Dedifferentiated amniotic fluid mesenchymal stem cell (primary cell): ENCODE measurements around the gene FSTL4.

Source experiments
- DNase-seq: peaks from one replicate; pipeline ENCODE4 v3.0.0-alpha.2; 2016; ENCODE audit errors: extremely low spot score

The FSTL4 gene

DNA sequence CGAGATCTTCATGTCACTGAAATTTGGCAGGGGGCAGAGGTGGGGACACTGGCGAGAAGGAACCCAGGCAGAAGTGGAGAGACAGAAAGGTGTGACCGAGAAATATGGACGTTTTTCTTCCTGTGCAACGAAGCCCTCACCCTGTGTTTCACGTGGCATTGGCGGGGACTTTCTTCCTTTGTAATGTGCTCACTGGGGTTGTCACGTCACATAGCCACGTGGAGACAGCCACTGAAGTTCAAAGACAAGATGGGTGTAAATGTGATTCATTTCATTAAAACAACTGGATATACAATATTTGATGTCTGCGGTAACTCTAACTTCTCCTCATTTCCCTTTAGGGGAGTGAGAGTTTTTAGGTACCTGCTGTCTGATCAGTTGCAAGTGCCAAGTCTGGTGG, 225.7 kb downstream of the FSTL4 start:
- no peak for DNase-seq

DNA sequence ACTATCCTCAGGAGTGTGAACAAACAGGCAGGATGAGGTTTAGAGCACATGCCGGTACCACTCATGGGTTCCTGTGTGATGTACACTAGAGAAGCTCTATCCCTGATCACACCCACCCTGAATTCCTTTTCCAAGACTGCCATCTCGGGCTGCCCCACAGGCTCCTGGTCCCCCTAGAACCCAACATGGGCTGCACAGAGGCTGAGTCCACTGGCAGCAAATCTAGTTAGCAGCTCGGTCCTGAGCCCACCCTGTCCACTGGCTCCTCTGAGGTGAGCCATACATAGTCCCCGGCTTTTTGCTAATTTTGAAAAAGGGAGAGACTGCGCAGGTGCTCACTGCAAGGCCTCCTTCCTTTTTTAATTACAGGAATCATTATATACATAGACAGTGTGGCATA, 227.0 kb downstream of the FSTL4 start:
- DNase-seq = no peak

DNA sequence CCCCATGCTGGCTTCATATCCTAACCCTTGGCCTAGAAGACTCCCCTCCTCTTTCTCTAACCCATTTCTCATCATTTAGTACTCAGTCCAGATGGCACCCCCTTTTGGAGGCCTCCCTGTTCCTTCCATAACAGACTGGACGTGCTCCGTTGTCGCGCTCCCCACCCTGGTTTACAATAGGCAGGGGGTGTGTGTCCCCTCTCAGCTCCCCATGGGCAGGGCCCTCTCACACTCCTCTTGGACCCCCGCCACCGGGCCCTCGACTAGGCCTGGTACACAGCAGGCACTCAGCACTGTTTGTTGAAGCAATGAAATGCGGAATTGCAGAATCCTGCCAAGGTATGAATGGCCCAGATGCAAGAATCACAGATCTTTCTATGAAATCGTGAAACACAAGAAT, 227.4 kb downstream of the FSTL4 start:
- DNase-seq = no peak

DNA sequence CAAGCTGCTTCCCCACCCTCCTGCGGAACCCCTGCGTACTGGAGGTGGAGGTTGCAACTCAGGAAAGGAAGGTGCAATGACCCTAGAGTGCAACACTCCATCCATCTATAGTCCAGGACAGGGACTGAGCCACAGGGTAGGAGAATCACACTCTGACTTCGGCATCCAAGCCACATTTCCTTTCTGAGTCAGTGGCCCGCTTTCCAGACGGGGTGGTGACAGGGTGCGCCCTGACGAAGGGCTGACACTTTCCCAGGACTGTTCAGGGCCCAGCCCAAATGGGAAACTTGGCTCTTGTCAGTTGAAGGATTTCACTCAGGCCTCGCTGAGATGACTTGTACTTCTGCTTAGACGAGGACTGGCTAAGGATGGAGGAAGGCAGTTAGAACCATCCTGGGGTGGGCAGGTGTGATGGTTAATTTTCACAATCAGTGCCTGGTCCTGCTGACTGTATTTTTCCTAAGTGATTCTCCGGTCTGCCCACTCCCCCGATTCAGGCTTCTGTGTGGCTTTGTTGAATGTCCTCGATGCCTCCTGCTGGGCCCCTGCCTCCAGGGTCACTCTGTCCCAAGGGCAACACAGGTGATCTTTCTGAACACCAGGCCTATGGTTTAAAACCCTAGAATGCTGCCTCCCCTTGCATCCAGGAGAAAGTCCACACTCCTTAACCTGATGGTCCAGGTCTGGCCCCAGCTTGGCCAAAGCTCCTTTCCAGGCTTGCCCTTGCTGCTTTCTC, 228.1 kb downstream of the FSTL4 start:
- no peak for DNase-seq

DNA sequence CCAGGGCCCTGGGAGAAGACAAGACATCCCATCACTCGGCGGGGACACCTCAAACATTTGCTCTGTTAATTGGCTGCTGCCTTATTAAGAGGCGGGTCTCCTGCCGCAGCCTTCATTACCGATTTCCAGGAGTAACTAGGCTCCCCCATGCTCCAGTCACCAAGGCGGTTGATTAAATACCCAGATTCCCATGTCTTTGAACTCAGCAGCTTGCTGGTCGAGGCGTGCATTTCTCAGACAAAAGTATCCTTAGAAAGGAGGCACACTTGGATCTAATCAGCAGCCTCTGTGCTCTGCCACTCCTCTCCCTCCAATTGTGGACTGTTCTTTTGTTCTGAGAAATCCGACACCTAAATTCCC, 228.8 kb downstream of the FSTL4 start:
- DNase-seq = no peak

DNA sequence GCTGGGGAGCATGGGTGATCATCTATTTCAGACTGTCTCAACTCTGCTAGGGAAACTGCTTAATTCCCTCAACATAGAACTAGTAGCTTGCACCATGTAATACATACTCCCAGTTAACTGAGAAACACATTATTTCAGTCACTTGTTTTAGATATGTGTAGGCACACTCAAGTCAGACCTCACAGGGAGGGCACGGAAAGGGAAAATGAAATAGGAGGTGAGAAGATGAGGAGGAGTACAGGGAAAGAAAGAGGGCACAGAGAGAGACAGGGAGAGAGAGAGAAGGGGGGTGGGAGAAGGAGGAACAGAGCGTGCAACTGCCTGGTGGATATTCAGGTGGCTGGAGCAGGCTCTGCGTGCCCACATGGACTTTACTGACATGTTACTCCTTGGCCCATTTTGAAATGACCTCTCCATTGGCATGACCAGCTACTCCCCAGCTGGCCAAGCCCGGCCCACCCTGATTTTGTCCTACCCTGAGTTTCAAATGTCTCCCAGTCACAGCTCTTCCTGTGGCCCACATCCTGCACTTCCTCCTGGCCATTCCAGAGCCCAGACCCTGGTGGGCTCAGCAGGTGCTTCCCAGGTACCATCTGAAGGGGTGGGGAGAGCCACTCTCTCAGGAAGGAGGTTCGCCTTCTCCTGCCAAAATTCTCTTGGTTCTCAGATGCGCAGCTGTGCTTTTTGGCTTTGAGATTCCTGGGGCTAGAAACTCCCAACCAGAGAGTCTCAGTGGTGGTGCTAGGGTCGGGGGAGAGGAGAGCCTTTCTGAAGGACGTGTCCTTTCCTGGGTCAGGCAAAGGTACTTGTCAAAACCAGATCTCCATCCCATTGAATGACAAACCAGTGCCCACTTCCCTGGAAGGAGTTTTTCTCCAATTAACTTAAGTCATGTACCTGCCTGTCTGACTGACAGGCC, 229.4 kb downstream of the FSTL4 start:
- no peak for DNase-seq

DNA sequence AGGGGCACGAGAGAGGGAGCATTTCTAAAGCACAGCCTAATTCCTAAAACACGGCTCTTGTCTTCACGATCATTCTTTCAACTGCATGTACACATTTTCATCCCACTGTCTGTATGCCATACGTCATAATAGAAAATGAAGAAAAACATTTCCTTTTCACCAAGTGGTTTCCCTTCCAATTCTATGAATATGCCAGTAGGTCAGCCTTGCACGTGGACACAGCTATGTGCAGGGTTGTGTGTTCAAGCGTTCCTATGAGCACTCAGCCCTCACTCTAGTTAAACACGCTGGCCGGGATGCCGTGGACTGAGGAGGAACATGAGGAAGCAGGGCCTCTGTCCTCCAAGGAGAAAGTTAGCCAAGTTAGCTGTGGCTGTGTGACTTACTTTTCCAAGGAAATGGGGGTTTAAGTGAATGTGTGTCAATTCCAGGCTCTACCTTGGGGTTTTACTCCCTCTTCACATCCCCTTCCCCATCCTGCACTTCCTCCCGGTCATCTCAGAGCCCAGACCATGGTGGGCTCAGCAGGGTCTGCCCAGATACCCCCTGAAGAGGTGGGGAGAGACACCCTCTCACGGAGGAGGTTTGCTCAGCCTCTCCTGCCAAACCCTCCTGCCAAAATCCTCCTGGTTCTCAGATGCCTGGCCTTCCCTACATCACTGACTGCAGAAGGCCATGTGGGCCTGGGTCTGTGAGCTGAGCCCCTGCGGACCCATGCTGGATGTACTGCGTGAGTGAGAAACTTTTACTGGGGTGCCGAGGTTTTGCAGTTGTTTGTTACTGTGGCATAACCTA, 230.6 kb downstream of the FSTL4 start:
- no peak for DNase-seq

DNA sequence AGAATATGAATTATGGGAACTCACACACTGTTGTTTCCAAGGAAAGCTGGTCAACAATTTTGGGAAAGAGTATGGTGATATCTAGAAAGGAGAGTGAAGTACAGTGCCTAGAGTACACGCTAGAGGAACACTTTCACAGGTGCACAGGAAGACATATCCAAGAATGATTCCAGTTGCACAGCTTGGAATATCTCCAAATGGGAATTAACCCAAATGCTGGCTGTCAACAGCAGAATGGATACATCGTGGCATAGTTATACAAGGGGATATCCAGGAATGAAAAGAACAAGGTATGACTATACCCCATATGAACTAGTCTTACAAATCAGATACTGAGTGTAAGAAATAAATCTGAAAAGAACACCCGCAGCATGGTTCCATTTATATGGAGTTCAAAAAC, 231.3 kb downstream of the FSTL4 start:
- DNase-seq = no peak

DNA sequence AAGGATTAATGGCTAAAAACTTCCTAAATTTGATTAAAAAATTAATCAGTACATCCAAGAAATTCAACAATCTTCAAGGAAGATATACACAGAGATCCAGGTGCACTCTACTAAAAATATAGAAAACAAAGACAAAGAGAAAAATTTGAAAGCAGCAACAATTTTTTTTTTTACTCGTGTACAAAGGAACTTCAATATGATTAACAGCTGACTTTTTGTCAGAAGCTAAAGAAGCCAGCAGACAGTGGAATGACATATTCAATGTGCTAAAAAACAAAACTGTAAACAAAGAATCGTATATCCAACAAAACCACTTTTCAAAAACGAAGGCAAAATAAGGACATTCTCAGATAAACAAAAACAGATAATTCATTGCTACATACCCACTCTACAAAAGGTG, 234.6 kb downstream of the FSTL4 start:
- no peak for DNase-seq

DNA sequence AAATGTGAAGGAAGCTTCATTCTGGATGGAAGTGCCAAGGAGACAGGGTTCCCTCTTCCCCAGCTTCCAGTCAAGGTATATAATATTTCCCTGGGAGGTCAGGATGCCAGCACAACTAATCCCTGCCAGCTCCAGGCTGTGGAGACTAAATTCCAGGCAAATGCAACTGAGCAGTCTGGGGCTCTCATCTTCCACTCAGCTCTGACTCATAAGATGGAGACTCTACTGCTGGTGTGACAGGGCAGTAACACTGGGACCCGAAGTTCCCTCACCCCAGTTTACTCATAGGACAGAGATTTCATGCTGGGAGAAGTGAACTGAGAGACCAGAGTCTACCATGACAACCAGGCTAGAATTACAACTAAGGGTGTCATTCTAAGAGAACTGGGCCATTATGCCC, 235.4 kb downstream of the FSTL4 start:
- DNase-seq = no peak

DNA sequence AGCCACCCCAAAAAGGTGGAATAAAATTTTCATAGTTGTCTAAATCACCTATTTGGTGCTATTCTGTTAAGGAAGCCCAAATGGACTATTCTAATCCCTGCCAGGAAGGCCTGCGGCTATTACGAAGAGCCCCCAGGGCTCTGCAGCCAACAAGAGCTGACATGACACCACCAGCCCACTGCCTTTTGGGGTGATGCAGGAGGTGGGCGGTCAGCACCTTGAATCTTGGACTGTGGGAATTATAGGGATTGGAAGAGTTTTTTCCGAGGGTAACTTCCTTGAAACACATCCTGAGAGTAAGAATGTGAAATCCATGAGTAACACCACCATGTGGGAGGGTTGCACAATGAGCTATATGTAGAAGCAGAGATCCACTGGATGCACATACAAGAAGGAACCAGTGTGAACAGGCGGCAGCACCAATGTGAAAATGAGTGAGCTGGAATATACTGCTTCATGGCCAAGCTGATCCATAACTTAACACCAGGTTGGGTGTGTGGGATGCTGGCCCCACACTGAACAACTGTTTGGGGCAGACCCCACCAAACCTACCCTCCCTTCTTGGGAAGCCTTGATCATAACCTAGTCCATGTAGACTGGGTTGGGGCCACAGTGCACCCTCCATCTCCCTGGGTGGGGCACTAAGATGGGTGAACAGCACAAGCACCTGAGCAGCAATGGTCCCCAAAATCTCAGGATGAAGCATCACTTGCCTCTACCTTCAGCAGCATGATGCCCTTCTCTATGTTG, 239.0 kb downstream of the FSTL4 start:
- DNase-seq = no peak

DNA sequence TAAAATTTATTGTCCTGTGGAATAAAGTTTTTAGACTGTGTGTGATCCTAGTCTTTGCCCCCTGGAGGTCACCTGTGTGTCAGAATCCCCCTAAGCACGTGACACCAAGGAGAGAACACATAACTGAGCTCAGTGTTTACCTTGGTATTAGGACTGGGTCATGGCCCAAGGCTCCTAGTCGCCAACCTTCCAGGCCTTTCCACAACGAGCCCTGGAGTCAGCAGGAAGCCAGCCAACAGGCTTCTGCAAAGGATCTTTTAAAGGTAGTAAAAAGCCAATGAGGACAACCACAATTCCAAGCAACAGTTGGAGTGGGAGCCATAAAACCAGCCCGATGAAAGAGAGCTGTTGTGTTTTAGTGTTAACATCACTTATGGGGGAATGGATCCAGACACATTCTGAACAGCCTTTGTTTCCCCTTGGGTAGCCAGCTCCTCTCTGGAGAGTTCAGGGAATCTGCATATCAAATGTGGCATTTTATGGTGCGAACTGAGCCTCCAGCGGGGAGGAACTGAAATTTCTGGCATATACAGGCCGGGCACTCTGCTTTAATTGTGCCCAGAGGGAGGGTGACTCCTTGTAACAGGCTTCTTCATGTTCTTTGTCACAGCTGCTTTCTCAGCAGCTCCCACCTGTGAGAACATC, 239.9 kb downstream of the FSTL4 start:
- no peak for DNase-seq

DNA sequence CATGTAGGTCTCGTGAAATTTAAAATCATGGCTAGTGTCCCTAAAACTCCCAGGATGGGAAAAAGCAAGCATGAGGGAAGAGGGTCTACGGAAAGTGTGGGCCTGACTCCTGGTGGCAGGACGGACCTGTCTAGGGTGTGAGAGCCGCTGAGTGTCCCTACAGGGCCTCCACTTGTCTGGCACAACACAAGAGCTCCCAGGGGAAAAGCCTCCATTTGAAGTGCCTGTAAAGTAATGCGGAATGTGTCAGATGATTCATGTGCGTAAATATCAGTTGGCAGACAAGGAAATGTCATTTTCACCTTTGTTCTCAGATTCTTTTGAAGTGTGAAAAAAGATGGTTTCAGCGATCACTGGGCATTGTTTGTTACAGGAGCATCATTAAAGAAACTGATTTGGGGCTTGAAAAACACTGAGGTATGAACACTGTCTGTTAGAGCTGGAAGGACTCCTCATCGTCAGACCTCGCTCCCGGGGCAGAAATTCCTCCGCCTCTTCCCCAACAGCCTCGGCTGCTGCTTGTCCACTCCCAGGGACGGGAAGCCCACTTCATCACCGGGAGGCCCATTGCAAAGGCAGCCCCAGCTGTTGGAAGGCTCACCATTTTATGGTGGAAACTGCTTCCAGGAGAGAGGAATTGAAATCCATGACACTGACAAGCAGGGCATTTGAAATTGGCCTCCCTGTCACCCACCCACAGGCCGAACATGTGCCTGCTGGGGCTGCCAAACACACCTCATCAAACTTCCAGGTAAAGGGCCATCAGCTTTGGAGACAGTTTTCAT, 240.8 kb downstream of the FSTL4 start:
- DNase-seq = no peak

DNA sequence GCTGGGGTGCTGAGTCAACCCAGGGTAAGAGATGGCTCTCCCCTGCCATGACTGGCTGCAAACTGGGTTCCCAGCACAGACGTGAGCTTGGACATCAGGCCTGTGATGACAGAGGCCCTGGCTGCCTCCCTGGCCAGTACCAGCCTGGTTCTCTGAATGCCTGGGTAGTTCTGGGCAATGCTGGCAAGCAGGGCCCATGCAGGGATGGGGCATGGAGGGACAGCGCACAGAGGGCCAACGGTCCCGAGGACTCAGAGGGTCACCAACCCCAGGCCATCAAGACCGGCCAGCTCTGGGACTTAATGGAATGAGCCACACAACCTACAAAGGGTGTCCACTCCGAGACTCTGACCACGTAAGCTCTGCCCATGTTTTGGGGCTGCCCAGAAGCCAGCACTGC, 241.4 kb downstream of the FSTL4 start:
- no peak for DNase-seq

DNA sequence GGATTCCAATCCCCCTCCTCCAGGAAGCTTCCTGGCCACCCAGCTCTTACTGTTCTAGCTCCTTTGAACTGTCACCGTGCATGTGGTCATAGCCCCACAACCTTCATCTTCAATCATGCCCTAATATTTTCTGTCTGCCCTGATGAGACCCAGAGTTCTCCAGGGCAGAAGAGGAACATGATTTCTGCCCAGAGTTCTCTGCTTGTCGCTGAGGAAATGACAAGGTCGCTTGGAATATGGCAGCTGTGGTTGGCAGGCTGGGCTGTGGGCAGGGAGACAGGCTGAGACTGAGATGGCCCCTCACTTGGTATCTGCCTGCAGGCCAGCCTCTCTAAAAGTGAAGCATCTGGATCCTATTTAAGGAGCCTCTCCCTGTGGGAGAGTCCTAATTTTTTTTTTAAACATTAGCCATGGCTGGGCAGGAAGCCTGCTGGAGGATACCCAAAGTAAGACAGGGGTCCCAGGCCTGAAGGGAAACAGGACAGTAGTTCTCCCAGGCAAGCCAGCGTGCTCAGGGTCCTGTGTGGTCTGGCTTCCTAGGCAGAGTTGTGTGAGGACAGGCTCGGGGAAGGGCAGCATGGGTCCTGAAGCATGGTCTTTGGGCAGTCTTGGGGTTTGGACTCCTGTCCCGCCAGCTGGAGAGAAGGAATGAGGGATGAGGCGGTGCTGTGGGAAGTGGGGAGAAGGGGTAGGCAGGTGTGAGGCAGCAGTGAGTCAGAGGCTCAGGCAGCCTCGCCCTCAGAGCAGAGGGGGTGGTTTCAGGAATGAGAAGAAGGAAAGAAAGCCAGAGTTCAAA, 242.1 kb downstream of the FSTL4 start:
- DNase-seq = no peak

DNA sequence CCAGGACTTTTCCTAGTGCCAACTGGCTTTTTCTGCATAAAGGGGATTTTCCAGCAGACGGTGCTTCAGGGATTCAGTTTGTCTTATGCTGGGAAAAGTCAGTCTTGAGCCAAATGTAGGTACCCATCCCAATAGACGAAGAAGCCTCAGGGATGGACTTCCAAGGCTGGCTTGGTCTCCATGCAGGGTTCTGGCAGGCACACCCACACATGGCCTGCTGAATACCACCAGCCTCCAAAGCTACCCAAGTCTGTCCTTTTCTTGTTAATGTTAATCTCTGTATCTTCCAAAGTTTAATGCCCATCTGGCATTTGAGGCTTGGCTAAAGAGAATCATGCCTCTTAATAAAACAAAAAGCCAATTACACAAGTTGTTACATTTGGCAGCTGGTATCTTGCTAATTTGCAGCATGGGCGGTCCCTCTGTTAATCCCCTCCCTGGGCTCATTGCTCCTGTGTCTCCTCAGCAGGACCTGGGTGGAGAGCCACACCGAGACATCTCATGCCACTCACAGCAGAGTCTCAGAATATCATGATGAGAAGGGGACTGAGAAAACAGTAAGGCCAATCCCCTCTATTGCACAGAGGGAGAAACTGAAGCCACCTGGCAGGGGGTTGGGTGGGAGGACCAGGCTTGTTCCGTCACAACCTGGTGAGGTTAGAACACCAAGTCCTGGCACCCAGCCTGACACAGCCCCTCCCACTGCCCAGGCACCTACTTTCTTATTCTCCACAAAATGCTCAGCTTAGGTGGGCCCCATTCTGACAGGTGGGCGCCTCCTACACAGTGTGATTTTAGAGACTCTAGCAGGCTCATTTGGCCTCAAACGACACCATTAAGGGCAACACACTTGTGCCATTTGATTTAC, 243.2 kb downstream of the FSTL4 start:
- DNase-seq = no peak

DNA sequence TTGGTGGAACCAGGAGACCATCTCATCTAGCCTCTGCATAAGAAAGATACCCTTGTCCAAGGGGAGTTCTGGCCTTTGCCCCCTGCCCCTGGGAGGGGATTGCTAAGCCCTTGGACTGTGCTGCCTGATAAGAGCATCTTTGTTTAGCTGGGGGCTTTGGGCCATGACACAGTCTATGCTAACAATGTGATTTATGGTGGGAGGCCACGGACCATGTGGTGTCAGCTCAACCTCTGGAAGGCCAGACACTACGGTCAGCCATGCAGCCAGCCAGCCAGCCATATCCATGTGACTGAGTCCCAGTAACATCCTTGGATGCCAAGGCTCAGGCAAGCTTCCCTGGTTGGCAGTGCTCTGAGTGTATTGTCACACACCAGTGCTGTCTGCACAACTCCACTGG, 244.4 kb downstream of the FSTL4 start:
- no peak for DNase-seq

DNA sequence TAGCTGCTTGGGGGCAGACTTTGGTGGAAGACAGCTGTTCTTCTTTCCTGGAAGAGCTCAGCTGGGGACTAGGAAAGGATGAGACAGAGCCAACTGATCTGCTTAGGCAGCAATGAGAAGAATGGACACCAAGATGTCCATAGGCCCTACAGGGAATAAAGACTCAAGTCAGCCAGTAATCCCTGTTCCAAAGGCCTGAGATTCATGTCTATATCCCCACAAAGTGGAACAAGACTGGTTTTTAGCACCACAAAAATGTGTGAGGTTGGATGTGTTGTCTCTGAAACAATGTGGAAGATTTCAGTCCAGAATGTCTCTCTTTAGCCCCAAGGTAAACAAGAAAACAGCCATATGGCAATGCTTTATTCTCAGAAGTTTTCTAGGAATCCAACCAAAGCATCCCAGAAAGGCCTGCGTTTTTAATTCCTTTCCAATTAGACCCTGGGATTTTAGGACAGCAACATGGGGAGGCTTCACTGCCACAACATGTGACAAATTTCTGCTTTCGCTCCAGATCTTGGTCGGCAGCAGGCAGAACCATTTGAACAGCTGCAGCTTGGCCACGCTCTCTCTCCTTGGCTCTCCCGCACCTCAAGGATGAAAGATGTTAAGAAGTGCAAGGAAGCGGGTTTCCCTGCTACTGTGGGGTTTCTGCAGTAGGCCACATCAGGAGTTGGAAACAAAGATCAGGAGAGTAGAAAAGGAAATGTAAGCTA, 245.1 kb downstream of the FSTL4 start:
- DNase-seq = no peak
